Astrocyte of the hippocampus (primary cell): ENCODE measurements around the gene ZBTB42.

Source experiments
- DNase-seq: peaks from one replicate; pipeline ENCODE4 v3.0.0; 2011; ENCODE audit warnings: low read depth, low spot score

The ZBTB42 gene

DNA sequence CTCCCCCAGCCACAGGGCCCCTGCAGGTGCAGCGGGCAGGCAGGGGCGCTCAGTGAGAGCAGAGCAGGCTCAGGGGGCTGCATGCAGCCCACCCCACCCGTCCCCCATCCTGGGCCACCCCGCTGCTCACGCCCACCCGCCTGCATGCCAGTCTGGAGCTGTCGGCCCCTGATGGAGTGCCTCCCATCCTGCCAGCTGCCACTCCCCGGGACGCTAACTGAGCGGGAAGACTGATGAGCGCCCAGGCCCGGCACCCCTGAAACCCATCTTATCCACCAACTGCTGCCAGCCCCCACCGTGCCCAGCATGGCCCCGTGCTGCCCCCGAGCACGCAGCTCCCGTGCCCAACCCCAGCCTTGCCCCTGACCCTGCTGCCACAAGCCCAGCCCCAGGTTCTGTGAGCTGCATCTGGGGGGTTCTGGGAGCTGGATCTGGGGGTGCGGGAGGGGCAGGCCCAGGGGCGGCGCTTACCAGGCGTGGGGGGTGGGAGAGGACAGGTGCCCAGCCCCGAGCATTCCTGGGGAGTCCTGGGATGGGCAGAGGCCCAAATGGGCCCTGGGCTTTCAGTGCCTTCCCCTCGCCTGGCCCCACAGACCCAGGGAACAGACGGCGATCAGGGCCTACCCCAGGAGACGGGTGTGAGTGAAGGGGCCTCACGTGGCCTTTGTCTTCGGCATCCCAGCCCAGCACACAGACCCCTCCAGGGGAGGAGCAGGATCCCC lies 18.7 kb upstream of the ZBTB42 start:
- no peak for DNase-seq

GRCh38 chr14:104782808-104783139 lies 18.1 kb upstream of the ZBTB42 start:
- DNase-seq: no peak

GRCh38 chr14:104783484-104784217 lies 17.2 kb upstream of the ZBTB42 start:
- no peak for DNase-seq

- DNase-seq: no peak
These were observed 16.7 kb upstream of the ZBTB42 start for GRCh38 chr14:104784218-104784568.

GRCh38 chr14:104784846-104785707 lies 15.8 kb upstream of the ZBTB42 start:
- DNase-seq: peak; percentile 67

DNA sequence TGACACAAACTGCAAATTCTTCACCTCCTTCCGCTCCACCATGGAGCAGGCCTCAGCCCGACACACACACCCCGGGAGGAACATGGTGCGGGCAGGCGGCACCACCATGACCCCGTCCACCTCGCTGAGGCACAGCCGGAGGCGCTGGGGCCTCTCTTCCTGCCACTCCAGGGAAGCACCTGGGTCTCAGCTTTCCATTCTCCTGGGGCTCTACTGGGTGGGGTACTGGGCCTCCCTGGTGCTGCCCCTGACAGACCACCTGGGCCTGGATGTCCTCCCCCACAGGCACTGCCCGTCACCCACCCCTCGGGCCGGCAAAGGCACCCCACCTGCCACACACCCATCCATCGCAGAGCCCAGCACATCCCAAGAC lies 15.2 kb upstream of the ZBTB42 start:
- DNase-seq: no peak

DNA sequence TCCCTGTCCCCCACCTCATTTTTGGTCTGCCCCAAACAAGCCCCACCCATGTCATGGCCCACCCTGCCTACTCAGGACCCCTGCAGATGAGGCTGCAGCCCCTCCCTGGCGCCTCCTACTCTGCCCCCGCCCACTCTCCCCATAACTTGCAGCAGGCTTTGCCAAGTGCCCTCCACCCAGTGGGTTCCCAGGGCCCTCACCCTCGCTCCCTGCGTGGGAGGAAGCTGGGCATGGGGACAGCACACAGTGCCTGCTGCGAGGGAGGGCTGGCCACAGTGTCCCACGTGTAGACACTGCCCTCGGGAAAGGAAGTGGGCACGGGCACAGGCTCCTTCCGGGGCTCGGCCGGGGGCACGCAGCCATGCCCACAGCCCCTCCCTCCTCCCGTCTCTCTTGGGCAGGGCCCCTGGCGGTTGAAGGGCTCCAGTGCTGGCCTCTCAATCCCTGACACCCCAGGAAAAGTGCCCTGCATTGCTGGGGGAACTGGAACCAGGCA lies 14.8 kb upstream of the ZBTB42 start:
- DNase-seq: no peak

DNA sequence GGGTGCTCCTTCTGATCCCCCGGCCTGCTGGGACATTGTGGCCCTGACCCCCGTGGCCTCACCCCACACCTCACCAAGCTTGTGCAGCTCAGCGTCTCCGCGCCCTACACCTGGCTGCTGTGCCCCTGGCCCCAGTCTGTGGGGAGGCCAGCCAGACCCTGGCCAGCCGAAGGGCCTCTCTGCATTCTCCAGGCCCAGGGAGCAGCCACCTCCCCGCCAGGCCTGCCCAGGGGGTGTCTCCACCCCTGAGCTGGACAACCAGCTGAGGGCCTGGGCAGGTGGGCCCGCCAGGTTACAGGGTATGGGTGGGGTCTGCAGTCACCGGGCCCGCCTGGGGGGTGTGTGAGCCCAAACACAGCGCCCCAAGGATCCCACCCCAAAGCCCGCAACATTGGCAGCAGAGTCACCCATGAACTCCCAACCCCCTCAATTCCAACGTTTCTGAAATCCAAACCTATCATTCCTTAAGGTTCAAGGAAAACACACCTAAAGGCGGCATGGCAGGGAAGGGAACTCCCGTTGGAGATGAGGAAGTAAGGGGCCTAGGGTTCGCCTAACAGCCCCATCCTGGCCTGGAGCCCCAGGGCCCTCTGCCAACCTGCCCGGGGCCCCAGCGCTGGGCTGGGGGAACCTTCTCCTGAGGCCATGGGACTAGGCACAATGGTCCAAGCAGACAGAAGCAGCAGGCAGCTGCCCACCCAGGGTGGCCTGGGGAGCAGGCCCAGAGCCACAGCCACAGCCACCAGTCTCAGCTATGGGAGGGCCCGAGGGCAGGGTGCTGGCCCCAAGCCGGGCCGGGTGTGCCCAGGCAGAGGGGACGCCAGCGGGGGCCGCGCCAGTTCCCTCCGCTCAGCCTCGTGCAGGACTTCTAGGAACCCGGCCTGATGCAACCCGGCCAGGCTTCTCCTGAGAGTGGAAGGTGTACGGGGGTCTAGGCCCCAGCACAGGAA lies 13.9 kb upstream of the ZBTB42 start:
- DNase-seq: no peak

GRCh38 chr14:104787736-104788135 lies 13.2 kb upstream of the ZBTB42 start:
- no peak for DNase-seq

DNA sequence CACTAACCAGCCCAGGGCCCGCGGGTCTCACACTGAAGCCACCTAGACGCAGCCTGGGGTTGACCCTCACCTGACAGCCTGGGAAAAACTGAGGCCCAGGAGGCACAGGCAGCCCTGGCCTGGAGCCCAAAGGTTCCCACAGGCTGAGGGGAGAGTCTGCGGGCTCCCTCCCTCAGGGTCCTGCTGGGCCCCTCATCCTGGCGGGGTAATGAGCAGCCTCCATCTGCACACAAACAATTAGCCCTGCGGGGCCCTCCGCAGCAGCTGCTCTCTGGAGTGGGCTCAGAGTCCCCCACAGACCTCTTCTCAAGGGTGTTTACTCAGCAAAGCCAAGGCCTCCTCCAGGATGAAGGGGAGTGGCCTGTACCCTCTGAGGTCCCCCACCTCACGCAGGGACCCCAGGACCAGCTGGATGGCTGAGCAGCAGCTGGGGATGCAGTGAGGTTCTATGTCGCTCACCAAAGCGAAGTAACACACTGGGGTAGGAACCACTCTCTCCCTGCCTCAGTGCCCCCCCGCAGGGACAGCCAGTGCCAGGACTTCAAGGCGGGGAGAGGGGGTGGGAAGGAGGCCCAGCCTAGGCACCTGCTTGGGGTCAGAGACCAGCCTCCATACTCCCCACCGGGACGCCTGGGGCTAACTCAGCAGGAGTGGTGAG lies 12.6 kb upstream of the ZBTB42 start:
- no peak for DNase-seq

GRCh38 chr14:104788873-104789663 lies 11.8 kb upstream of the ZBTB42 start:
- DNase-seq: no peak

GRCh38 chr14:104789752-104790743 lies 10.9 kb upstream of the ZBTB42 start:
- no peak for DNase-seq

GRCh38 chr14:104791425-104791824 lies 9.5 kb upstream of the ZBTB42 start:
- DNase-seq: no peak

DNA sequence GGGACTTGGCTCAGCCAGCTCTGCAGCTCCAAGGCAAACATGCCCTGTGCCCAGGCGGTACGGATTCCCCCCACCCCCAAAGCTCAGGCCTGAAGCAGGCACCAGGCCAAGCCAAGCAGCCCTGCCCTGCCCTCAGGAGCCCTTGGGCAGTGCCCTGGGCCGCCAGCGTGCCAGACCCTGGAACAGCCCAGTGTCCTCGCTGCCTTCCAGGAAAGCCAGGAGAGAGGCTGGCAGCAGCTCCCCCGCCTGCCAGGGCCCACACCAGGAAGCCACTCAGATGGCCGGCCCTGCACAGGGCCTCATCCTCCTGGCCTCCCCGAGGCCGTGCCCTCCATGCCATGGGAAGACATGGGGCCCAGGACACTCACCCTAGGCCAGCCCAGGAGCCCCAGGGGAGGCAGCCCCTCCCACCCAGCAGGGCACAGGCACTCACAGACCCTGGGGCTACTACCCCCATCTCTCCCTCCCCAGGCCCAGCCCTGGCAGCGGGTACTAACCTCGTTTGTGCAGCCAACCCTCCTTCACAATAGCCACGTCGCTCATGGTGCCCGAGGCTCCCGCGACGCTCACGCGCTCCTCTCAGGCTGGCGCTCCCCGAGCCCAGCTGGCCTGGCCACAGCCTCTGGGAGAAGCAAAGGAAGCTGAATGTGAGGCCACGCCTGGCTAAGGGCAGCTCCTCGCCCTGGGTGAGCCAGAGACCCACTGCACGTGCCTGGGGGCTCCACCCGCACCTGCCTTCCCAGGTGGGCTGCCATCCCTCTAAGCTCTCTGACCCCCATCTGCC lies 8.6 kb upstream of the ZBTB42 start:
- DNase-seq: peak; percentile 55

DNA sequence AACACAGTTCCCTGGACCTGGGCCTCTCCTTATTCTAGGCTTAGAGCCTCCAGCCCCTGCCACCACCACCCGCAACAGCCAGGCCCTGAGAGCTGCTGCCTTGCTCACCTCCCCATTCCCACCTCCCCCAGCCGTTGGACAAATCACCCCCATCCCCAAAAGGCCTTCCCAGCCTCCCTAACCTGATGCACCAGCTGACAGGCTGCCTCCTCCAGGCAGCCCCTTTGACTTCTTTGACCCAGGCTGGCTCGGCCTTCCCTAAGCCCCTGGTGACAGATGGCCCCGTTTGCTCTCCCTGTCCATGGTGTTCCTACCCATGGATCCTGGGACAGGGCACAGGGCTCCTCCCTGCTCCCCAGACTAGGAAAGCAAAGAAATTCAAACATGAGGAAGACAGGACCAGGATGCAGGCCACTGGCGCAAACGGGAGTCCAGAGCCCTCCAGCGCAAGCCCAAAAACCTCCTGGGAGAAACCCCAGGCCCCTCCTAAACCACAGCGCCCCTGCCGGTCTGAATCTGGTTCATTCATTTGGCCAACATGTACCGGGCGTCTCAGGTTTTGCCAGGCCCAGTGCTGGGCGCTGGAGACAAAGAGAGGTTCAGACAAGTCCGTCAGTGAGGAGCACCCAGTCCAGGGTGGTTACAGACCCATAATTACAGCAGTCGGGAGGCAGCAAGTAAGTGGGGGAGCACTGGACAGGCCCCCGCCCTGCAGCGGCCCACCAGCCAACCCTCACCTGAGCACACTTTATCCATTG lies 7.8 kb upstream of the ZBTB42 start:
- no peak for DNase-seq

DNA sequence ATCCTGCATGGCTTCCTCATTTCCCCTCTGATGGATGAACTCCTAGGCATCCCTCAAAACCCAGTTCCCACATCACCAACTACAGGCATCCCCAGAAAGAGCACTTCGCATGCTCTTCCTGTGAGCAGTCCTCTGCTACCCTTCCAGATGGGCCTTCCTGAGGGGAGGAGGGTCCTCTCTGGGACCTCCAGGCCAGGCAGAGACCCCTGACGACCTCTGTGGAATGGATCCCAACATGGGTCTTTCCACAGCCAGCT lies 7.3 kb upstream of the ZBTB42 start:
- DNase-seq: no peak

GRCh38 chr14:104794099-104794498 lies 6.8 kb upstream of the ZBTB42 start:
- peak; percentile 81 for DNase-seq

GRCh38 chr14:104794631-104794992 lies 6.3 kb upstream of the ZBTB42 start:
- peak; percentile 60 for DNase-seq
